Measurements from ENCODE around the gene NELFE. TPM values are rescaled to one million over a fixed set of nuclear protein-coding genes. Genes with fewer than 3 reads are reported as not detected.

NELFE gene
- total RNA-seq, 1 experiment from 2014 or later: 91.4 TPM

GRCh38 chr6:31903957-31904356 is 54.8 kb downstream of the NELFE start:
- Histone ChIP-seq H2AK5ac (ENCODE audit: insufficient read length, low read length) (no peak overlapping the region), H3K56ac (ENCODE audit: insufficient read length, low read depth, low read length) (no peak overlapping the region), H4K91ac (ENCODE audit: insufficient read length, low read depth, low read length) (no peak overlapping the region), H2BK15ac (ENCODE audit: low read depth, low read length) (no peak overlapping the region), H3K18ac (ENCODE audit: insufficient read length, low read depth, low read length) (no peak overlapping the region), H3K9ac (ENCODE audit: extremely low read depth, insufficient read length, low read length) (no peak overlapping the region), H2BK120ac (ENCODE audit: low read depth, low read length, poor library complexity, severe bottlenecking) (no peak overlapping the region), H3K4ac (ENCODE audit: low read depth, low read length) (no peak overlapping the region), H3K27ac (ENCODE audit: insufficient read length, low read depth, low read length) (no peak overlapping the region), H4K20me1 (ENCODE audit: control insufficient read depth, insufficient read depth, insufficient read length) (no peaks in the 10 kb centered on the region), H3K9me3 (ENCODE audit: control insufficient read depth, low read depth, low read length) (no peaks in the 10 kb centered on the region), H3K4me2 (ENCODE audit: insufficient read depth, insufficient read length, low read length) (no peak overlapping the region), H3K4me1 (ENCODE audit: insufficient read depth, low read length) (no peaks in the 10 kb centered on the region; the same call in 1 of the 2 replicates), H3K23ac (ENCODE audit: insufficient read length, low read depth, low read length) (no peak overlapping the region), H4K8ac (replicated peaks; ENCODE audit: insufficient read length, low read depth, low read length) (no peak overlapping the region), H3K79me2 (ENCODE audit: insufficient read depth, low read length) (no peaks in the 10 kb centered on the region), H2BK12ac (ENCODE audit: insufficient read length, low read depth, low read length) (no peak overlapping the region), H2BK20ac (ENCODE audit: low read depth, low read length, poor library complexity, severe bottlenecking) (no peak overlapping the region), H2AFZ (ENCODE audit: low read length) (no peak overlapping the region), H3K14ac (ENCODE audit: insufficient read depth, low read length) (no peak overlapping the region), H4K5ac (ENCODE audit: insufficient read length, low read depth, low read length) (no peak overlapping the region), H3K23me2 (ENCODE audit: insufficient read length, low read depth, low read length, poor library complexity, severe bottlenecking) (no peaks in the 10 kb centered on the region), H3K79me1 (ENCODE audit: insufficient read depth, low read depth, low read length, poor library complexity, severe bottlenecking) (no peaks in the 10 kb centered on the region), H3T11ph (ENCODE audit: low read length) (no peak overlapping the region), H2BK5ac (ENCODE audit: insufficient read length, low read length) (no peak overlapping the region), H3K27me3 (ENCODE audit: insufficient read depth, low read length) (no peaks in the 10 kb centered on the region)
- no peak overlapping the region for H3K27ac Mint-ChIP-seq
- H3K27me3 Mint-ChIP-seq (ENCODE audit: low read depth): no peaks in the 10 kb centered on the region; the same call in none of the 2 replicates
- no peak overlapping the region for H3K4me3 Mint-ChIP-seq
- H3K36me3 Mint-ChIP-seq (ENCODE audit: insufficient read depth in 1 of 3, low read depth in 3 of 3): peaks cover 2 to 11% (median 11%) of the 10 kb centered on the region in 3 experiments; a peak in 6 of 7 replicates
- H3K9me3 Mint-ChIP-seq: no peaks in the 10 kb centered on the region; a peak in 1 of 5 replicates
- no CpG with 5 or more reads among the region's 3 CpGs for WGBS (ENCODE audit: extremely low coverage, insufficient read length, low lambda C conversion rate)
- TF ChIP-seq CTCF (conservative IDR thresholded peaks at IDR 0.05): no peak
- H3K4me1 Mint-ChIP-seq: peaks cover 22 to 40% of the 10 kb centered on the region in 2 experiments
- no peak for DNase-seq

Small RNAs within 50 kb of the gene (microRNA-seq; reads per million reads assigned to microRNA genes)
- gene MIR1236 (ENCODE audit: borderline microRNAs expressed): not detected

Other genes starting within 250 kb of the NELFE start
- not detected in 2 replicates for gene LY6G6D, start 243.6 kb downstream of the NELFE start, total RNA-seq (2021)
- 0.24 TPM in 1 of 2 replicates, not detected in the other for gene LY6G6C, start 237.2 kb downstream of the NELFE start, total RNA-seq (2021)
- gene MPIG6B, start 235.6 kb downstream of the NELFE start, total RNA-seq (2021): not detected in 2 replicates
- 70.5 and 73.2 TPM in 2 replicates for gene DDAH2, start 229.7 kb downstream of the NELFE start, total RNA-seq (2021)
- gene CLIC1, start 222.4 kb downstream of the NELFE start, total RNA-seq (2021): 265 and 266 TPM in 2 replicates
- 21.5 and 22.4 TPM in 2 replicates for gene MSH5, start 219.0 kb downstream of the NELFE start, total RNA-seq (2021)
- gene SAPCD1, start 196.3 kb downstream of the NELFE start, total RNA-seq (2021): 3.2 and 4.3 TPM in 2 replicates
- gene VWA7, start 181.6 kb downstream of the NELFE start, total RNA-seq (2021): 2.5 TPM in 2 replicates
- gene VARS1, start 163.2 kb downstream of the NELFE start, total RNA-seq (2021): 148 and 154 TPM in 2 replicates
- gene LSM2, start 152.0 kb downstream of the NELFE start, total RNA-seq (2021): 114 and 123 TPM in 2 replicates
- 1.6 and 2.5 TPM in 2 replicates for gene HSPA1L, start 143.7 kb downstream of the NELFE start, total RNA-seq (2021)
- 51.2 and 51.7 TPM in 2 replicates for gene HSPA1A, start 143.4 kb downstream of the NELFE start, total RNA-seq (2021)
- gene HSPA1B, start 131.2 kb downstream of the NELFE start, total RNA-seq (2021): 85.1 and 90.5 TPM in 2 replicates
- gene NEU1, start 96.2 kb downstream of the NELFE start, total RNA-seq (2021): 35.1 and 36.2 TPM in 2 replicates
- gene SLC44A4, start 80.0 kb downstream of the NELFE start, total RNA-seq (2021): 3.3 and 3.8 TPM in 2 replicates
- gene EHMT2, start 61.3 kb downstream of the NELFE start, total RNA-seq (2021): 121 and 124 TPM in 2 replicates
- 31.0 and 32.7 TPM in 2 replicates for gene ZBTB12, start 56.9 kb downstream of the NELFE start, total RNA-seq (2021)
- 0.66 and 0.86 TPM in 2 replicates for gene C2, start 31.3 kb downstream of the NELFE start, total RNA-seq (2021)
- 0.31 and 0.39 TPM in 2 replicates for gene CFB, start 12.9 kb downstream of the NELFE start, total RNA-seq (2021)
- 78.8 and 86.2 TPM in 2 replicates for gene SKIC2, start 204 bp upstream of the NELFE start, total RNA-seq (2021)
- gene DXO, start 13.2 kb upstream of the NELFE start, total RNA-seq (2021): 21.6 and 22.9 TPM in 2 replicates
- gene C4A, start 23.1 kb upstream of the NELFE start, total RNA-seq (2021): 4.3 and 5.1 TPM in 2 replicates
- 2.7 TPM in 2 replicates for gene C4B, start 55.8 kb upstream of the NELFE start, total RNA-seq (2021)
- not detected in 2 replicates for gene CYP21A2, start 79.4 kb upstream of the NELFE start, total RNA-seq (2021)
- 5.0 and 5.2 TPM in 2 replicates for gene TNXB, start 150.4 kb upstream of the NELFE start, total RNA-seq (2021)
- 44.0 and 45.3 TPM in 2 replicates for gene ATF6B, start 169.3 kb upstream of the NELFE start, total RNA-seq (2021)
- 10.9 and 11.1 TPM in 2 replicates for gene FKBPL, start 171.3 kb upstream of the NELFE start, total RNA-seq (2021)
- gene PRRT1, start 193.0 kb upstream of the NELFE start, total RNA-seq (2021): 1.8 and 1.9 TPM in 2 replicates
- 43.1 and 46.3 TPM in 2 replicates for gene PPT2, start 195.2 kb upstream of the NELFE start, total RNA-seq (2021)
- gene EGFL8, start 205.6 kb upstream of the NELFE start, total RNA-seq (2021): 20.8 and 27.2 TPM in 2 replicates
- gene AGPAT1, start 217.1 kb upstream of the NELFE start, total RNA-seq (2021): 88.8 and 89.5 TPM in 2 replicates
- 116 and 126 TPM in 2 replicates for gene RNF5, start 219.4 kb upstream of the NELFE start, total RNA-seq (2021)
- 14.3 and 17.8 TPM in 2 replicates for gene AGER, start 225.3 kb upstream of the NELFE start, total RNA-seq (2021)
- 174 and 176 TPM in 2 replicates for gene PBX2, start 231.2 kb upstream of the NELFE start, total RNA-seq (2021)
- gene GPSM3, start 233.7 kb upstream of the NELFE start, total RNA-seq (2021): 11.8 and 12.0 TPM in 2 replicates

Measured in H9 (cell line).